HG02885 (cell line): ENCODE results near the gene SLC28A3.
A peak's percentile ranks its signal among the peaks of the same experiment; 100 is the strongest.

ENCODE experiments used
- ATAC-seq: cut with Tn5 transposase; IDR thresholded peaks from one replicate; pipeline ENCODE4 v1.9.1; 2021; ENCODE audit warnings: mild to moderate bottlenecking; ENCODE audit not compliant: unreplicated experiment, poor library complexity

Gene SLC28A3

DNA sequence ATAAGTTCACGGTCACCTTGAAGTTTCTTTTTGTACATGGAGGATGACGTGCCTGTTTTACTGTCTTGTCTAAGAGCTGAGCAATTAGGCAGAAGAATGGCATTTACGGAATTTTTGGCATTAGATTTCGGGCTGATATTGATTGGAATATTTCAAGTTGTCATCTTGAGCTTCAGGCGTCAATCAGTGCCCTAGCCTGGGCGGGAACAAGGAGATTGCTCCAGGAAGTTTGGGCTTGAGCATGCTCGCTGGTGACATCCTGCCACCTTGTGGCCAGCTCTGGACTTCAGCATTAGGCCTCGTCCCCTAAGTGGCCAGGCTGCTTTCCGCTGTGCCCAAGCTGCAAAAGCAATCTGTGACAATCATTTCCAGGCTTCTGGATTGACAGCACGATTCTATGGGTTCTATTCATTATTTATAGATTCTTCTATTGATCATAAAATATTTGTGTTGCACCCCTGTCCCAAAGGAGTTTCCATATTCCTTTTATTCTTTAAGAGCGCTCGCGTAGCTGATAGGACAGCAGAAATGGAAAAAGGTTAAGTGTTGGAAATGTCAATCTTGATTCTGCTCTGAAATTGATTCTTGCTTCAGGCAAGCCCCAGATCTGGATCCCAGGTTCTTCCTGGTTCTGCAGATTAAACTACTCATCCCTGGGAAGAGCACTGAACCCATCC is 79.3 kb downstream of the SLC28A3 start:
- peak; percentile 83 for ATAC-seq

DNA sequence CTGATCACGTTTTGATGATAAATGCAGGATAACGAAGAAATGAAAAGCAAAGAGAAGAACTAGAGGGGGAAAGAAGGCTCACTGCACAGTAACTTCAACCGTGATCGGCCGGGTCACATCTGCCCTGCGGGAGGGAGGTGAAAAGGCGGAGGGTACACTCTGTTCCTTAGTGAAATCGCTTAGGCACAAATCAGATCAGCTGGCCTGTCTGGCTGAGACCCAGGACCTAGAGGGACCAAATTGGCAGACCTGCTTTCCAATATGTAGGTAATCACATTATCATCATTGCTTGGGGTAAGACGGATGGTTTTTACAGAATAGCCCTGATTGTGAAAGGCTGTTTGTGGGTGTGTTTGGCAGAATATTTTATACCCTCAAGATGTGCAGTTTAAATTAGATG is 82.2 kb downstream of the SLC28A3 start:
- no peak for ATAC-seq

DNA sequence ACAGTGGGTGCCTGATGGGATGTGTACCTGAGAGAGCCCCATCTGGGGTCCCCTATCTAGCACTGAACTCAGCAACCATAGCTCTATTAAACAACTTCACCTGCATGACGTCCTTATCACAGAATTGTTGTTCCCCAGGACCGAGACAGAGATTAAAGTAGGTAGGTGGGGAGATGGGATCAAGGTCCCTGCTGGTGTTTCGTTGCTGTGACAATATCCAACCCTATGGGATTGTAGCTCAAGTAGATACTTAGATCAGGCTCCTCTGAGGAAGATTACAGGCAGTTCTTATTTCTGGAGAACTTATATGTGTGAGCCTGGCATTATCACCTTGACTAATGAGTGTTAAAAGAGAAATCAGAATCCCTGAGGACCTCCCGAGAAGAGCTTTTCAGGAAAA is 84.9 kb downstream of the SLC28A3 start:
- no peak for ATAC-seq

DNA sequence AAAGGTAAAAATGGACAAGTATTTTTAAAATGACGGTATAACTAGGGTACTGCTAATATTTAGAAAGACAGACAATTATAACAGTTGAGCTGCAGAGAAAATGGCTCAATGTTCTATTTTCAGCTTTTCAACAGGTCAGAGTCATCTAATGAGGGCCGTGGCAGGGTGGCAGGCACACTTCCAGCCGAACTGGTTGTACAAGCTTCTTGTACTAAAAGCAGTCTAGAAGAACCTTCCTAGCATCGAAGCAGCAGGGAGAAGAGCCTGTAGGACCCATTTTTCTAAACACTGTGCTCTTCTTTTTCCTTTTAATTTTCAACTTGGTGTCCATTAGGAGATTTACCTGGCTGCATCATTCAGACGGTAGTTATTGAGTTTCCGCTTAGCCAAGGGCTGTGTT is 85.6 kb downstream of the SLC28A3 start:
- ATAC-seq = no peak

DNA sequence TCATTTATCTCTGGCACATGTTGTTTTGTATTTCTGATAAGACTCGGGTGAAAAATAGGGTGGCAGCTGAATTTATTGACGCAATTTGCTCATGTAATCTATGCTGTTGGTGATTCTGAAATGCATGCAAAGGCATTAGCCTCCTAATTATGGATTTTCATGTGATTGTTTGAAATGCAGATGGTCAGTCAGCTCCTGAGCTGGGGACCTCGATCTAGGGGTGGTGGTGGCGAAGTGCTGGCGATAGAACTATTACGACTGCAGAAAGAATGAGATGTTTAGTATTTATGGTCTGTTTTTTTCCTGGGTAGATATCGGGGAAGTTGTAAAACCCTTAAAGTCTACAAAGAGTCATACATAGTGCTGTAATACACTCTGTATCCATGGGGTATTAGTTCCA is 88.6 kb downstream of the SLC28A3 start:
- ATAC-seq = no peak

DNA sequence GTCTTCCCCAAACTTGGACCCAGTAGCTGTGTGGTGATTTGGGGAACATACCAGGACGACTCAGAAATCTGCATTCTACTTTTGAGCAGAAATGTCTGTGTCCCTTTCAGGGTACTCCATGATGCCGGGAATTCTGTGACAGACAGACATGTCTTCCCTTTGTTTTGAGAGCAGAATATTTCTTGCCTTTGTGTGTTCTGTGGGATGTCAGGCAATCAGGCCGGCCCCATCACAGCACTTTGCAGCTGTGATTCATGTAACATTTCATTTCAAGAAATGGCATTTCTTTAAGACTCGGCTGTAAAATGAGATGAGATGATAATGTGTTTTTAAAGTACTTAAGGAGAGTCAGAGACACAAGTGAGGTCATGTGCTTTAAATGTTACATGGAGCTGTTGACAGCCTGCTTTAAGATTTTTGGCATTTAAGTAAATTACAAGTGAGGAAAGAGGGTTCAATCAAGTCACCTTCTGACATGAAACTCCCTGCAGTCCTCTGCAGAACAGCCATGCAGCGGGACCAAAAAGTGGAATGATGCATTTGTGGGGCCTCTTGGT is 98.7 kb downstream of the SLC28A3 start:
- ATAC-seq = no peak

DNA sequence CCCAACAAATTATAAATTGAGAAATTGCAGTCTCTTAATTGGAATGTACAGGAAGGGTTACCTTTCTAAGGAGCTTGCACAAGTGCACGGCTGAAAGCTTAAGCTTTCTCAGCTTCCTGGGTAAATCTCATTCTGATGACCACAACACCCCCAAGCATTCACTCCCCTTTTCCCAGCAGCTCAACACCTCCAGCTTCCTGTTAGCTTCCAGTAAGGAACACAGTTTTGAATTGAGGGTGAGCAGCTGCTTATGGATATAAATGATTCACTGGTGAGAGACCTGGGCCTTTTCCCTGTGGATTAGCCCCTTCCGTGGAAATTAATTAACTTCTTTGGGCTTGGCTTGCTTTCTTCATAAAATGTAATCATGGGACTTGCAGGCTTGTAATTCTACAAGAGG is 101.2 kb downstream of the SLC28A3 start:
- ATAC-seq = no peak

DNA sequence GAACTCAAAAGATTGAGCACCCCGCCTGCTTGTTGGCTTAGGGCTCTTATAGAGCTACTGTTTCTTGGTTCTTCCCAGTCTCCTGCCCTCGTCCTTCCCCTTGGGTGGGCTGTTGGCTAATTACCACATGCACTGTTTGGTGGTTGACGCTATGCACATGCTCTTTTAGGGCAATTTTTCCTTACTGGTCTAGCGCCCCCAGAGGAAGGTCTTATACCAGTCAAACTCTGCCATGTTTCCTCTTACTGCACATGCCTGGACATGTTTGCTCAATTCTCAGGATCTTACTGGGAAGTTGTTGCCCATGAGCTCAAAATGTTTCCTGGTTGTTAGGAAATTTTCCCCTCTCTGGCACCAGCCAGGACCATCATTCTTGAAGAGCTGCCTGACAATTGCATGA is 101.9 kb downstream of the SLC28A3 start:
- ATAC-seq = no peak

DNA sequence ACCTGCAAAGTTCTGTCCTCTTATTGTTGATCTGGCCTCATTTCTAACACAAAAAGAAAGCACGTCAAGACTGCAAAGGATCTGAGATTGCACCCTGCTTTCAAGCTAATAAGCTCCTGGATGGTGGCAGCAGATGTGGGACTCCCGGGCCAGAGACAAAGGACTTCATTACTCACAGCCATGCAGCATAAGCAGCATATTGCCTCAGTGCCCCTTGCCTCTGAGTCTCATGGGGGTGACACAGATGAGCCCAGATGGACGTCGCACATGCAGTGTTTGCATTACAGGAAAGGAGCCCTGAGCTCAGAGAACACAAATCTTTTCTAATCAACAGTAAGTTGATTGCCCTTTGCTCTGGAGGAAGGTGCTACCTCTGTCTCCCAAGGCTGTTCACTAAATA is 105.0 kb downstream of the SLC28A3 start:
- no peak for ATAC-seq

DNA sequence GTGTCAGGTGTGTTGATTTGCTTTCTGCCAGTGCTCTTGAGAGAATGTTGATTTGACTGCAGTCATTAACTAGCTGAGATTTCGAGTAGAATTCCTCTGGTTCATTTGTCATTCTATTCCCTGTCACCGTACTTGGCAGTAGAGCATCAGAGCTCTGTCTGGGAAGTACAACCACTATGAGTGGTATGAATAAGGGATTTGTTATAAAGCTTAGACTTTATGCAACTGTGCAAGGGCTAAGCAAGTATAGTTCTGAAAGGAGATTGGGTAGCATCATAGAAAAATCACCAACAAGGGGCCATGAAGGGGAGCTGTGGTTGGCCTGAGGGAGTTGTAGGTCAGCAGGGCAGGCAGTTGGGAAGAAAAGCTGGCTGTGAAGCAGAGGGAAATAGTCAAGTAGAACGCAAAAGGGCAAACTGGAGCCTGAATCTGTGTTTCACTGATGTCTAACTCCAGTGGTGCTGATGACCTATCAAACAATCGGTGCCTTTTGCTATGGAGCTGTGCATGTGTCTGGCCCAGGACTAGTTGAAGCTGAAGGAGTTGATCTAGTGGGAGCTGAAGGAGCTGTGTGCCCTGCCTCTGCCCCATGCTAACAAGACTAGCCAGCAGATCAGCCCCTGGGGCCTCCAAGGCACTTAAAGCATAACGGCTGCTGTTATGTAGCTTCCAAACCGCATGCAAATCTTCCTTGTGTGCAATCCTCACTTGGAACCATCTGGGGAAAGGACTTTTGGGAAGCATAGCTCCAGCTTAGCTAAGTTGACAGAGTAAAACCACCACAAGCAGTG is 110.0 kb downstream of the SLC28A3 start:
- no peak for ATAC-seq

DNA sequence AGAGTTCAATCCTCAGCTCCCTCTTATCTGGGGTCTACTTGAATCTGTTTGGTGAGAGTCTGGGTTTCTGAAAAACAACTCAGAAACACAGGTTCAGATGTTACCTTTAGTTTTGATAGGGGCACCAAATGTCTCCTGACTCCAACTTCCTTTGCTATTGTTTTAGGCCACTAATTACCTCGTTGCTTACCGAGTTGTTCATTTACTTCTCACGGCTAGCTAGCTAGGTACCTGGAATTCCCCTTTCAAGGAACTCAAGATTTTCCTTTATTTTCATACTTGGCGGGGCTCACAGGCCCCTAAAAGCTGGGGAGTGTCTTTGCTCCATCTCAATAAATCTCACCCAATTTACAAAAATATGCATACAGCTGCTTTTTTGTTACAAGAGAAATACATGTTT is 111.4 kb downstream of the SLC28A3 start:
- no peak for ATAC-seq

DNA sequence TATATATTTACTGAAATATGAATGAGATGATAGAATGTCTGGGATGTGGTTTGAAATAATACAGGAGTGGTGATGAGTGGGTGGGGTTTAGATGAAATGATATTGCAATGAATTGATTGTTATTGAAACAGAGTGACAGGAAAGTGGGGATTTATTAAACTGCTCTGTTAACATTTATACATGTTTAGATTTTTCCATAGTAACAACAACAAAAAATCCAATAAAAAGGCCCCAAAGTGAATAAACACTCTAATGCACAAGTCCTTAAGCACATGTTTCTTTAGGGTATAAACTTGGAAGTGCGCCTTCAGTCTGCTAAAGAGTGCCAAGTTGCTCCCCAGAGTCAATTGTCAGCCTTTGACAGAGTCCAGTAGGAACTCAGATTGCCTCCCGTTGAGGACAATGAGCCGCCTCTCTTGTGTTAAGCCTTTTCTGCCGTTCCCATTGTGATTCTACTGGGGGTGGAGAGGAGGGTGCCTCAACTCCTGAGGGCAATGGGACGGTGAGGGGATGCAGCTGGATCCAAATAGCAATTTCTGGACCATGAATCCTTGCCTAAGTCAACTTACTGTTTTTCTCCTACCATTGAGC is 112.3 kb downstream of the SLC28A3 start:
- ATAC-seq = no peak

DNA sequence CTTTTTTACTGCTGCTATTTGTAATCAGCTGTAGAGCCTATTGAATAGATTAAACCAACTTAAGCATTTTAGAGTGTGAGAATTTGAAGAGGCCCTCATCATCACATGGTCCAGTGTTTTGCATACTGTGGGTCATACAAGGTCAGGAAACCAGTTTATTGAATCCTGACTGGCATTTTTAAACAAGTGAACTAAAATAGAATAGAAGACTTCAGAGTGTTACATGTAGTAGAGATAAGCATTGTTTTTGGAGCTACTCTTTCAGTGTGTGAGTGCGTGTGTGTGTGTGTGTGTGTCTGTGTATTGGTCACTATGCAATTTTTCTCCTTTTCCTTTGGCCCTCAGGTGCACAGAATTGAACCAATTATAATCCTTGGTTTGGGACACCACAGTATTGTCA is 114.4 kb downstream of the SLC28A3 start:
- ATAC-seq = no peak
